Measurements from ENCODE around the gene NUP37.
"Not testable (repeated sequence)": the region's sequence is repeated elsewhere in the genome, so short reads cannot be mapped to it uniquely, and the experiment has no call there.

The NUP37 gene

DNA sequence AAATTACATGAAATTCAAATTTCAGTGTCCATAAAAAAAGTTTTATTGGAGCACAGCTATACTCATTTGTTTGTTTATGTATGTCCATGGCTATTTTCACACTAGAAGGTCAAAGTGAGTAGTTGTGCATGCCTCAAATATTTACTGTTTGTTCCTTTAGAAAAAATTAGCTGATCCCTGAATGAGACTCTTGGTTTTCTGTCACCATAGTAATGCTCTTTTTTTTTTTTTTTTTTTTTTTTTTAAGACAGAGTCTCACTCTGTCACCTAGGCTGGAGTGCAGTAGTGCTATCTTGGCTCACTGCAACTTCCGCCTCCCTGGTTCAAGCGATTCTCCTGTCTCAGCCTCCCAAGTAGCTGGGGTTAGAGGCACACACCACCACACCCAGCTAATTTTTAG lies 1.4 kb upstream of the NUP37 start:
- H3K36me3 ChIP-seq (ENCODE audit: control insufficient read depth, insufficient read depth, low read length) = peaks cover 41% of the 10 kb centered on the region

DNA sequence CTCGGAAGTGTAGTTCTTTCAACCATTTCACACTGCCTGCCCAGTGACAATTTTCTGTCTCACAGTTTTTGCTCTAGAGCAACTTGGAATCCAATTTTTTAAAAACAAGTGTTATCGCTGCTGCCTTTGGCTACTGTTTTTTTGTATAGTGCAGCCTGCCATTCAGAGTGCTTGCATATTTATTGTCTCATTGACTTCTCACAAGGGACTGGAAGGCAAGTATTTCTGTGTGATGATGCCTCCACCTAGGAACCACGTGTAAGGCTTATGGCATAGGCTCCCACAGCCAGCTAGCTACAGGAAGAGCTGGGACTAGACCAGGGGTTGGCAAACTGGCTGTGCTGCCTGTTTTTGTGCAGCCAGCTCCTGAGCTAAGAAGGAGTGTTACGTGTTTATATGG lies 972 bp upstream of the NUP37 start:
- Histone ChIP-seq H3K27ac (ENCODE audit: low read depth, low read length) (peak overlapping the region; percentile 45; the same call in 1 of the 2 replicates), H3K4me1 (ENCODE audit: control insufficient read depth, insufficient read depth, low read length) (peaks cover 8% of the 10 kb centered on the region; the same call in 1 of the 2 replicates), H3K36me3 (ENCODE audit: control insufficient read depth, insufficient read depth, low read length) (peaks cover 41% of the 10 kb centered on the region), H3K27me3 (ENCODE audit: control insufficient read depth, insufficient read depth, low read length) (no peaks in the 10 kb centered on the region), H3K9me3 (ENCODE audit: control insufficient read depth, insufficient read depth, low read depth, low read length) (no peaks in the 10 kb centered on the region), H3K4me3 (ENCODE audit: low read depth, low read length) (peak overlapping the region; percentile 90), H3K9ac (ENCODE audit: low read length) (peak overlapping the region; percentile 99)

More for the DNA sequence above, 1.4 kb upstream of the NUP37 start:
- not testable (repeated sequence) for H3K4me1 ChIP-seq (ENCODE audit: control insufficient read depth, insufficient read depth, low read length); H3K9me3 ChIP-seq (ENCODE audit: control insufficient read depth, insufficient read depth, low read depth, low read length); H3K27me3 ChIP-seq (ENCODE audit: control insufficient read depth, insufficient read depth, low read length); H3K27ac ChIP-seq (ENCODE audit: low read depth, low read length)
- peak overlapping the region; percentile 99 for H3K9ac ChIP-seq (ENCODE audit: low read length)
- H3K4me3 ChIP-seq (ENCODE audit: low read depth, low read length) = peak overlapping the region; percentile 90

DNA sequence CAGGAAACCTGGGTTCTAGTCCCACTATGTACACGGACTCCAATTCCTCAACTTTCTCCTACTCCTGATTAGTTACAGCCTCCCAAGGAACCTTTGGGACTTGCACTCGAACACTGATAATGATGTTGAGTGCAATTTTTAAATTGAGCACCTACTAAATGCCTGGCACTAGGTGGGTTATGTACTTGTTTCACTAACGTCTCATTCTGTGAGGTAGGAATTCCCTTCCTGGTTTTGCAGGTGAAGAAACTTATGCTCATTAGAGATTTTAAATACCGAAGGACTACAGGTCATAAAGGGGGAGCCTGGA lies 605 bp upstream of the NUP37 start:
- Histone ChIP-seq H3K4me3 (ENCODE audit: low read depth, low read length) (peak overlapping the region; percentile 90), H3K9ac (ENCODE audit: low read length) (peak overlapping the region; percentile 99), H3K9me3 (ENCODE audit: control insufficient read depth, insufficient read depth, low read depth, low read length) (no peaks in the 10 kb centered on the region), H3K36me3 (ENCODE audit: control insufficient read depth, insufficient read depth, low read length) (peaks cover 40% of the 10 kb centered on the region), H3K27ac (ENCODE audit: low read depth, low read length) (peak overlapping the region; percentile 45; the same call in 1 of the 2 replicates), H3K27me3 (ENCODE audit: control insufficient read depth, insufficient read depth, low read length) (no peaks in the 10 kb centered on the region), H3K4me1 (ENCODE audit: control insufficient read depth, insufficient read depth, low read length) (peaks cover 8% of the 10 kb centered on the region; the same call in 1 of the 2 replicates)

DNA sequence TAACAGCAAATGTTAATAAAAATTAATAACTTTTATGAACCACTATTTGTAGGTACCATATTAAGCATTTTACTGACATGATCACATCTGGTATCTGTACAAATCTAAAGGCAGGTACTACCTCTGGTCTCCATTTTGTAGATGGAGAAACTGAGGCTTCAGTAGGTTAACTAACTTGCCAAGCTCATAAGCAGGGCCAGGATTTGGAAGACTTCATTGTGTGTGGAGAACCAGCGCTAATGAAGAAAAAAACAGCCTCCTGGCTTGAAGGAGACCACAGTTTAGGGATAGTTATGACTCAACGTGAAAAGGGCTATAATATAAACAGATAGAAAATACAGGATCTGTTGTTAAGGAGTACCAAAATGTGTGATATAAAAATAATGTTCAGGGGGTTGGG lies 1.0 kb downstream of the NUP37 start:
- peak overlapping the region; percentile 90 for H3K4me3 ChIP-seq (ENCODE audit: low read depth, low read length)
- H3K27me3 ChIP-seq (ENCODE audit: control insufficient read depth, insufficient read depth, low read length) = no peaks in the 10 kb centered on the region
- no peak overlapping the region for H3K9ac ChIP-seq (ENCODE audit: low read length)
- no peaks in the 10 kb centered on the region for H3K9me3 ChIP-seq (ENCODE audit: control insufficient read depth, insufficient read depth, low read depth, low read length)
- peaks cover 38% of the 10 kb centered on the region for H3K36me3 ChIP-seq (ENCODE audit: control insufficient read depth, insufficient read depth, low read length)
- H3K27ac ChIP-seq (ENCODE audit: low read depth, low read length) = no peak overlapping the region
- peaks cover 8% of the 10 kb centered on the region; the same call in 1 of the 2 replicates for H3K4me1 ChIP-seq (ENCODE audit: control insufficient read depth, insufficient read depth, low read length)

DNA sequence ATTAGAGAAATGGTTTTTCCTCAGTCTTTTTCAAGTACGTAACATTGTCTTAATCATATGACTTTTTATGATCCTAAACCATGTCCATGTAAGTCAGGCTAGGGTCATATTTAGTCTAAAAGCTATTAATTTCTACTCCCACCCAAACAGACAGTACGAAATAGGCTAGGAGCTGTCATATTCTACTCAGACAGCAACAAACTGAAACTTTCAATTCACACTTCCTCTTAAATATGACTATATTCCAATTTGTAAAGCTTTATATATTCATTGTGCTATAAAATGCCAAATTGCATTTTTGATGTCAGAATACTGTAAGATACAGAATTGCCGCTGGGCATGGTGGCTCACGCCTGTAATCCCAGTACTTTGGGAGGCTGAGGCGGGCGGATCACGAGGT lies 3.5 kb downstream of the NUP37 start:
- Histone ChIP-seq H3K27ac (ENCODE audit: low read depth, low read length) (no peak overlapping the region), H3K27me3 (ENCODE audit: control insufficient read depth, insufficient read depth, low read length) (no peaks in the 10 kb centered on the region), H3K4me3 (ENCODE audit: low read depth, low read length) (no peak overlapping the region), H3K9me3 (ENCODE audit: control insufficient read depth, insufficient read depth, low read depth, low read length) (no peaks in the 10 kb centered on the region), H3K4me1 (ENCODE audit: control insufficient read depth, insufficient read depth, low read length) (peaks cover 14% of the 10 kb centered on the region; the same call in 1 of the 2 replicates), H3K9ac (ENCODE audit: low read length) (no peak overlapping the region), H3K36me3 (ENCODE audit: control insufficient read depth, insufficient read depth, low read length) (peaks cover 54% of the 10 kb centered on the region)

DNA sequence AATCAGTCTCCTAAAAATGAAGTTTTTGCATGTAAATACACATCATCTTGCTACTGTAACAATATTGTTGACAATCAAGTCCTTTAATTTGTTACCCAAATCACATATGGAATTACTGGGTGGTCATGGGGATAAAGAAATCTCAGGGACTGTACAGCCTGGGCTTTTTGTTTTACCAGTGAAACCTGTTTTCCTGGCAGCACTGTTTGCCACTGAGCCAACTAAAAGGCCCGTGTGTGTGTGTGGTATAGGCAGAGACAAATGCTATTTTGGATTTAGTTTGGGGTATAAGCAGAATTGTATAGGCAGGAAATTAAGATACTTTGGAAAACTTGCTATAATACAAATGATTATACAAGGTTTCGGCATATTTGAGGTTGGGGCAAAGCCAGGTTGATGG lies 5.7 kb downstream of the NUP37 start:
- Histone ChIP-seq H3K9ac (ENCODE audit: low read length) (no peak overlapping the region), H3K9me3 (ENCODE audit: control insufficient read depth, insufficient read depth, low read depth, low read length) (no peaks in the 10 kb centered on the region), H3K36me3 (ENCODE audit: control insufficient read depth, insufficient read depth, low read length) (peaks cover 74% of the 10 kb centered on the region), H3K4me1 (ENCODE audit: control insufficient read depth, insufficient read depth, low read length) (peaks cover 12% of the 10 kb centered on the region; the same call in 1 of the 2 replicates), H3K4me3 (ENCODE audit: low read depth, low read length) (no peak overlapping the region), H3K27me3 (ENCODE audit: control insufficient read depth, insufficient read depth, low read length) (no peaks in the 10 kb centered on the region), H3K27ac (ENCODE audit: low read depth, low read length) (no peak overlapping the region)

DNA sequence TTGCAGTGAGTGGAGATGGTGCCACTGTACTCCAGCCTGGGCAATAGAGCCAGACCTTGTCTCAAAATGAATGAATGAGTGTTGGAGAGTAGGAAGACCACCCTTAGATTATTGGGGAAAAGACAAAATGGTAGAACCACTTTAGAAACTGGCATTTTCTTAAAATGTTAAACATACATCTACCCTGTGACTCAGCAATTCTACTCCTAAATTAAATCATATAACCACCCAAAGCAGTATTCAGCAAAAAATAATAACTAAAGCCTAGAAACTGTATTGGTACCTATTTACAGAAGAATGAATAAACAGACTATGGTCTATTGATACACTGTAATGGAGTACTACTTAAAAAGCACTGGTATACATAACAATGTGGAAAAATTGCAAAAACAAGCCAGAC lies 9.1 kb downstream of the NUP37 start:
- Histone ChIP-seq H3K36me3 (ENCODE audit: control insufficient read depth, insufficient read depth, low read length) (peaks cover 82% of the 10 kb centered on the region), H3K27ac (ENCODE audit: low read depth, low read length) (no peak overlapping the region), H3K9ac (ENCODE audit: low read length) (no peak overlapping the region), H3K27me3 (ENCODE audit: control insufficient read depth, insufficient read depth, low read length) (no peaks in the 10 kb centered on the region), H3K4me1 (ENCODE audit: control insufficient read depth, insufficient read depth, low read length) (peaks cover 8% of the 10 kb centered on the region; the same call in 1 of the 2 replicates), H3K4me3 (ENCODE audit: low read depth, low read length) (no peak overlapping the region), H3K9me3 (ENCODE audit: control insufficient read depth, insufficient read depth, low read depth, low read length) (peaks cover 9% of the 10 kb centered on the region)

DNA sequence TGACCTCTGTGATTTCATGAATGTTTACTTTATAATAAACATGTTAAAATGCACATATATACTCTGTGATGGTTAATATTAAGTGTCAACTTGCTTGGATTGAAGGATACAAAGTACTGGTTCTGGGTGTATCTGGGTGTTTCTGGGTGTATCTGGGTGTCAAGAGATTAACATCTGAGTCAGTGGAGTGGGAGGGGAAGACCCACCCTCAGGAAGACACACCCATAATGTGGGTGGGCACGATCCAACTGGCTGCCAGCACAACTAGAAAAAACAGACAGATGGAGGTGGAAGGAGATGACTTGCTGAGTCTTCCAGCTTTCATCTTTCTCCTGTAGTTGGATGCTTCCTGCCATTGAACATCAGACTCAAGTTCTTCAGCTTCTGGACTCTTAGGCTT lies 11.9 kb downstream of the NUP37 start:
- Histone ChIP-seq H3K36me3 (ENCODE audit: control insufficient read depth, insufficient read depth, low read length) (peaks cover 91% of the 10 kb centered on the region), H3K9ac (ENCODE audit: low read length) (no peak overlapping the region), H3K27me3 (ENCODE audit: control insufficient read depth, insufficient read depth, low read length) (no peaks in the 10 kb centered on the region), H3K4me1 (ENCODE audit: control insufficient read depth, insufficient read depth, low read length) (peaks cover 2% of the 10 kb centered on the region; the same call in 1 of the 2 replicates), H3K4me3 (ENCODE audit: low read depth, low read length) (no peak overlapping the region), H3K9me3 (ENCODE audit: control insufficient read depth, insufficient read depth, low read depth, low read length) (peaks cover 9% of the 10 kb centered on the region), H3K27ac (ENCODE audit: low read depth, low read length) (no peak overlapping the region)

DNA sequence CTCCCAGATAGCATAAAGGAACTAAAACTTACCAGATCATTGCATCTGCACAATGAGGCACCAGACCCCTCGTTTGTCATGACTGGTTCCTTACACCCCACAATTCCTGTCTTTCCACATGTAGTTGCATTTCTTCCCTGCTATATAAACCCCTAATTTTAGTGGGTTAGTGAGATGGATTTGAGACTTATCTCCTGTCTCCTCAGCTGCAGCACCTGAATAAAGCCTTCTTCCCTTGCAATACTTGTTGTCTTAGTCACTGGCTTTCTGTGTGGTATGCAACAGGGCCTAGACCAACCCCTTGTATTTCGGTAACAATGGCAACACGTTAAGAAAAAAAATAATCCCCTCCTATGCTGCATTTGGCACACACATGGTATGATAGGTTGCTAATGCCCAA lies 13.0 kb downstream of the NUP37 start:
- no peak overlapping the region for H3K4me3 ChIP-seq (ENCODE audit: low read depth, low read length)
- H3K36me3 ChIP-seq (ENCODE audit: control insufficient read depth, insufficient read depth, low read length) = peaks cover 81% of the 10 kb centered on the region
- H3K9ac ChIP-seq (ENCODE audit: low read length) = no peak overlapping the region
- no peak overlapping the region for H3K27ac ChIP-seq (ENCODE audit: low read depth, low read length)
- no peaks in the 10 kb centered on the region for H3K4me1 ChIP-seq (ENCODE audit: control insufficient read depth, insufficient read depth, low read length)
- H3K9me3 ChIP-seq (ENCODE audit: control insufficient read depth, insufficient read depth, low read depth, low read length) = peaks cover 9% of the 10 kb centered on the region
- no peaks in the 10 kb centered on the region for H3K27me3 ChIP-seq (ENCODE audit: control insufficient read depth, insufficient read depth, low read length)

DNA sequence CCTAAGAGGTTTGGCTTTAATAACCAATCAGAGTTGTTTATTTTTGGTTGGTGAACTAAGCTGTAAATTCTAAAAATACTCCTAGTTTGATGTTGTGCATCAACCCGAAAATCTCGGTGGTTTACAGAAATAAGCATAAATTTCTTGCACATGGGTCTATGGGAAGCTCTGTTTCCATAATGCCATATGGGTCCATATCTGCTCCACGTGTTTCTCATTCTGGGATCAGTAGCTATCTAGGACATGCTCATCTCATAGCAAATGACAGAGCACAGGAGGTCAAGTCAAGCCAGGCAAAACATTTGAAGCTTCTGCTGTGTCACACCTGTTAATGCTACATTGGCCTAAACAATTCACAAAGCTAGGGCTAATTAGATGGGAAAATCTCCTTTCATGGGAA lies 23.1 kb downstream of the NUP37 start:
- no peak overlapping the region for H3K9ac ChIP-seq (ENCODE audit: low read length)
- no peak overlapping the region for H3K4me3 ChIP-seq (ENCODE audit: low read depth, low read length)
- H3K27ac ChIP-seq (ENCODE audit: low read depth, low read length) = no peak overlapping the region
- peaks cover 1% of the 10 kb centered on the region; the same call in 1 of the 2 replicates for H3K9me3 ChIP-seq (ENCODE audit: control insufficient read depth, insufficient read depth, low read depth, low read length)
- no peaks in the 10 kb centered on the region for H3K27me3 ChIP-seq (ENCODE audit: control insufficient read depth, insufficient read depth, low read length)
- H3K4me1 ChIP-seq (ENCODE audit: control insufficient read depth, insufficient read depth, low read length) = no peaks in the 10 kb centered on the region
- H3K36me3 ChIP-seq (ENCODE audit: control insufficient read depth, insufficient read depth, low read length) = peaks cover 80% of the 10 kb centered on the region

DNA sequence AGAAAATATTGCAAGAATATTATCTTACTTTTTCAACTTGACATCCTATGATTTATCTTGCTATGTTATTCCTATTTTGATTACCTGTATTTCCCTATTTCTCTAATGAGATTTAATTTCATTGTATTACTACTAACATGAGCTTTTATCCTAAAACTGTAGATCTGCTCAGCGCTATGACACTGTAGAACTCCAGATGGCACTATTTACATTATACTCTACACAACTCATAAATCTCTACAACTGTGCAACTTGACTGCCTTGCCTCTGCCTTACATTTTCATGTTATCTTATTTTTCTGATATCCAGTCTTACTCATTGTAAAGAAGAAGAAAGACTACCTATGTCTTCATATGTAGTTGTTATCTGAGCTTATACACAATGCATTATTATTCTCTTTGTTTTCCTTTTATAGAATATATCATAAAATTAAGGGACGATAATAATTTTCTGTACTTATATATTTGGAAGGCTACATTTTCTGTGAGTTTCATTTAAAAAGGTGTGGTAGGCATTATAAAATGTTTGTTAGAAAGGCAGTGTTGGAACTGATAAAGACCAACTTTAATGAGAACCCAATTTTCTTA lies 24.1 kb downstream of the NUP37 start:
- no peak overlapping the region for H3K4me3 ChIP-seq (ENCODE audit: low read depth, low read length)
- peaks cover 9% of the 10 kb centered on the region; the same call in 1 of the 2 replicates for H3K9me3 ChIP-seq (ENCODE audit: control insufficient read depth, insufficient read depth, low read depth, low read length)
- no peak overlapping the region for H3K27ac ChIP-seq (ENCODE audit: low read depth, low read length)
- no peak overlapping the region for H3K9ac ChIP-seq (ENCODE audit: low read length)
- H3K4me1 ChIP-seq (ENCODE audit: control insufficient read depth, insufficient read depth, low read length) = no peaks in the 10 kb centered on the region
- H3K36me3 ChIP-seq (ENCODE audit: control insufficient read depth, insufficient read depth, low read length) = peaks cover 84% of the 10 kb centered on the region
- H3K27me3 ChIP-seq (ENCODE audit: control insufficient read depth, insufficient read depth, low read length) = no peaks in the 10 kb centered on the region

All from HUES6 (cell line).